TTC549 (cell line): ENCODE measurements around the gene LHFPL3.

Source experiments
- FAIRE-seq: peaks from 2 replicates; lab custom pipeline; 2012; peaks lifted over from hg19 to GRCh38; lab: Jason Lieb, UNC

Gene LHFPL3

DNA sequence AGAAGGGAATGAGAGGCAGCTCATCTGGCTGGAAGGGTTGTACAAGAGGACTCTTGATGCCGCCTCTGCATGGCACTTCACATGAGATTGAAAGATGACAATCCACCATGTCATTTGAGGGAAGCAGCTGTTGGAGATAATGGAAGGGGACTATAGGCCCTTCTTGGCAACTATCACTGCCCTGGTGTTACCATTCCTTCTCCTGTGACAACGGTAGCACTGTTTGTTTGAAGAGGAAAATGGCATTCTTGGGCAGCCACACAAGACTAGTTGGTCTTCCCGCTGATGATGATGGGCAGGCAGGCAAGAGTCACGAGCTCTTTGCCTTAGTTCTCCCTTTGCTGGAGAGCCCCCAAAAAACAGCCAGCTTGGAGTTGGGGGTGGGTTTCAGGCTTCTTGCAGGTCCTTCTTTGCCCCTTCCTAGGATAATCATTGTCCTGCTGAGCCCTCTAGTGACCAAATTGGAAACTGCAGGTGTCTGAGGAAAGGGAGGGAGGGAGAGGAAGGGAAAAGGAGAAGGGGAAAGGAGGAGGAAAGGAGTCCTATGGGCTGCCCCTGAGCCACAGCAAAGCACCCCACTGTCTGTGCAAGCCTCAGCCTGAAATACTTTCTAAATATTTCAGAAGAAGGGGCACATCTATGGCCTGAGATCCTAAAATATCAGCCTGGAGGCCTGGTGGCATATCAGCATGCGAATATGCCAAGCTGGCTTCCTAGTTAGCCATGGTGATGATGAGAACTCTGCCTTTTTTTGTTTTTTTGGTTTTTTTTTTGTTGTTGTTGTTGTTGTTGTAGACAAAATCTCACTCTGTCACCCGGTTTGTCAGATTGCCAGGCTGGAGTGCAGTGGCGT lies 520.0 kb downstream of the LHFPL3 start:
- no peak for FAIRE-seq

DNA sequence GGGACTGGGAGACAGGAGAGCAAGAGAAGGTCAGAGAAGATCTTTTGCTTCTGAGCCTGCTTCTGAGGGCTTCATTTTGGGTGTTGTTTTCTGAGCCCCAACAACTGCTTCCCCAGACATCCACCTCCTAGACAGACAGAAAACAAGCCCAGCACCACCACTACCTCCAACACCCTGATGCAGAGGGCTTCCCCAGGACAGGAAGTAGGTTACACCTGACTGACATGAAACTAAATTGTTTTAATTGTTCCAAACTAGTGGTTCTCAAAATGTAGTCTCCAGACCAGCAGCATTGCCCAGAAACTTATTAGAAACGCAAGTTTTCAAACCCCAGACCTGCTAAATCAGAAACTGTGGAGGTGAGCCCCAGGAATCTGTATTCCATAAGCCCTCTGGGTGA lies 522.0 kb downstream of the LHFPL3 start:
- FAIRE-seq, result no peak

DNA sequence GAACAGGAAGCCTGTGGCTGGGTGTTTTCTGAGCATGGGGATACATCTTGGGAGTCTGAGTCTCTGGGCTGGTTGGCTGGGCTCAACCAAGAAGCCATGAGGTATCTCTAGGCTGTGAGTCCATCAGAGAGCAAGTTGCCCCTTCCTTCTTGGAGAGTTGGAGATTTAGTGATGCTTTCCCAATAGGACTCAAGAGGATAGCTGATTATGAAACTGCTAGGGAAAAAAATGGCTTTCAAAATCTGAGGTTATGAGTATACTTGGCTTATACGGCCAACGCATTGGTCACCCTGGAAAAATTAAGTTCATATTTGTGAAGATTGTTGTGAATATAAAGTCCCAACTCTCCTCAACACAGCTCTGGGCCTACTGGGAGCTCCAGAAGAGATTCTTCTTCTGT lies 522.9 kb downstream of the LHFPL3 start:
- FAIRE-seq, result no peak

DNA sequence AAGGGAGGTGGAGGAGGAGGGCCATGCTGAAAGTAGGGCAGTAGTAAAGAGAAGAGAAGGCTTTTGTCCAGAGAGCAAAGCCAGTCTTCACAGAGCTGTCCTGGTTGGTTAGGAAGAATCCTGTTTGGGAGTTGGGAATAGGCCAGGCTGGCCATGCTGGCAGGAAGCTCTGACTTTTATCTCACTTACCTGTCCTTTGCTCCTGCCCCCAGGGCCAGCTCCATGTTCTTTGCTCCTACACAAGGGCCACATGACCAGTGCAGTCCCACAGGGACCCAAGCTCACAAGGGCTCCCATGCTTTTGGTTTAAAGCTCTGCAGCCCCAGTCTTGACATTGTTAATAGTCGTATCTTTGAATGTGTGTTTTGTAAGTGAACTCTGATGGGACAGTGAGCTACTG lies 524.0 kb downstream of the LHFPL3 start:
- FAIRE-seq, result no peak

DNA sequence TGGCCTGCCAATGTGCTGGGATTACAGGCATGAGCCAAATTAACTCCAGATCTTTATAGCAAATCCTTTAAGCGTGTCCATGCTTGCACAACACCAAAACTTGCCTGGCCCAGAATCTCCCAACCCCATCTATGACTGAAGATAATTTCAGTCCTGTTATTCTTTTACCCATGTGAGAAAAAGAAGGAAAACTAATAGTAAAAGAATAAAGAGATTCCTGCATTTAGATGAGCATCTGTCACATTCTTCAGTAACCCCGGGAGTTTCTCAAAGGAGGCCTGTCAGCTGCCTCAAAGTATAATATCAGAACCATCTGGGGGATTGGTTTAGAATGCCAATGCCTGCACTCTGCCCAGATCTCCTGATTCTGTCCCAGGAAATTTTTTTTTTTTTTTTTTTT lies 527.5 kb downstream of the LHFPL3 start:
- FAIRE-seq, result no peak

DNA sequence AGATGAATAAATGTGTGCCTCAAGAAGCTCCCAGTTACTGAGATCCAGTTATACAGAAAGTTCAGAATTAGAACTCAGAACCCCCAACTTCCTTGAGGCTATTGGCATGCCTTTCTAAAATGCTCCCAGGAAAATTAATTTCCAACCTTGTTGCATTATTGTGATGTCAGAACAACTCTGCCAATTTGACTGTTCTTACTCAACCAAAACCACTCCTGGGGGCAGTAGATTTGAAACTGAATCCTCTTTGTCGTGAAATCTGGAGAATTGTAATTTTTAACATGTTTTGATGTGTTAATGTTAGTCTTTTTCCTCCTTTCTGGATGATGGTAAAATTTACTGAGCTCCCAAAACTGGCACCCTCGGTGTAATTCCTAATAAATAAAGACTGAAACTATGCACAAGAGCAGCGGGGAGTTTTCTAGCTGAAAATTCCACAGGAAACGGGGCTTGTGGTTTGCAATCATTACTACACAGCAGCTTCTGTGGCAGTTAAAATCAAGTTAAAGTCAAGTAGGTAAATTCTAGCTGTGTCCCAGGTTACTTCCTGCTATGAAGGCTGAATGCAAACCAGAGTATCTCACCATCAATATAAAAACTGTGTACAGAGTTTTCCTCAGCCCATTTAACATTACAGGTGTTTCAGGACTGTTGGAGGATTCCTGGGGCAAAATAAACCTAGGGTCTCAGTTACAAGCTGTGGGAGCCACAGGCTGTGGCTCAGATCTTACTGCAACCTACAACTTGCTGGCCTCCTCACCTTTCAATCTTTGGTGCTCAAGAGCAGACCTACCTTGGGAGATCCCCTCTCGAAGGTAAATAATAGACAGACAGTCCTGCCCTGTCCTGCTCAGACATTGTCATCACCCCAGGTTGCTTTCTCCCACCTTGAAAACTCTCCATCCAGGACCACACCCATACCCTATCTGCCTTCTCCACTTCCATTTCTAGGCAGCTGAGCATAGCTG lies 529.3 kb downstream of the LHFPL3 start:
- no peak for FAIRE-seq

DNA sequence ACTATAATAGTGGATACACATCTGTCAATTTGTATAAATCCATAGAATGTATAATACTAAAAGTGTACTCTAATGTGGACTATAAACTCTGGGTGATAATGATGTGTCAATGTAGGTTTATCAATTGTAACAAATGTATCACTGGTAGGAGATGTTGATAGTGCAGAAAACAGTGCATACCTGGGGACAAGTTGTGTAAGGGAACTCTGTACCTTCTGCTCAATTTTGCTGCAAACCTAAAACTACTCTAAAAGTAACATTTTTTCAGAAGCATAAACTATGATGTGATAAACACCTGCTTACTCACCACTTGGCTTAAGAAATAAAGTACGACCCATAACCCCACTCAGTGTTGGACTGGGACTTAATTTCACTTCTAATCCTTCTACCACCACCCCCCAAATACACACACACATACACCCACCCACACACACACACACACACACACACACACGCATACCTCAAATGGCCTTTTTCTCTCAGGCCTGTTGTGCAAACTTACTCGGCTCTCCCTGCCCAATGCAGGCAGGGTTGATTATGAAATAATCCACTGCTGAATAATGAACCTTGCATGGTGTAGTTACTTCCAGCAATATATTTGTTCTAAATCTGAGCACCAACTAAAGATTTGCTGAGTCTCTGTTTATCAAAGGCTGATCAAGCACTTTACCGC lies 531.5 kb downstream of the LHFPL3 start:
- FAIRE-seq, result no peak

DNA sequence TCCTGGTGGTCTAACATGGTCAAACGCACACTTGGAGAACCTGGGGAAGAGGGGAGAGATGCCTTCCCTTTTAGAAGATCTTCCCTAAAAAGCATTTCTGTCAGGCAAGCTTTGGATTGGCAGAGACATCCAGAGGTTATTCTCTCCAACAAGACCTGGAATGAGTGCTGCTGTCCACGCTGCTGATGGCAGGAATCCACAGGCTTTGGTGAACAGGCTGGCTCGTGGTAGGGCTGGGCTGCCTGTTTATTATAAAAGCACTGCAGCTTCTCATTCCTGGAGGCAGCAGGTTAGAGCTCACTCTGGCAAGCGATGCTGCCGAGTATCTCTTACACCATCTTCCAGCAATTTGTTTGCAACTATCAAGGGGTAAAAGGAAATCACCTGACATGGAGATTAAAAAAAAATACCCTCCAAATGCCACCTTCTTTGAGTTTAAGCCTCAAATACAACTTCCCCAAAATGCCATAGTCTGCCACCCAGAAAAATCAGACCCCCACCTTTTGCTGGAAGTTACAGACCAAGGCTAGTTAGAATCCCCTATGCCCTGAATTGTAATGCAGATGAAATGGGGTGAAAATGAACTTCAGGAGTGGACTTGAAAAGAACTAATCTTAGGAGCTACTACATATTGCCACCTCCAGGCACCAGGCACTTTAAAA lies 533.5 kb downstream of the LHFPL3 start:
- no peak for FAIRE-seq

DNA sequence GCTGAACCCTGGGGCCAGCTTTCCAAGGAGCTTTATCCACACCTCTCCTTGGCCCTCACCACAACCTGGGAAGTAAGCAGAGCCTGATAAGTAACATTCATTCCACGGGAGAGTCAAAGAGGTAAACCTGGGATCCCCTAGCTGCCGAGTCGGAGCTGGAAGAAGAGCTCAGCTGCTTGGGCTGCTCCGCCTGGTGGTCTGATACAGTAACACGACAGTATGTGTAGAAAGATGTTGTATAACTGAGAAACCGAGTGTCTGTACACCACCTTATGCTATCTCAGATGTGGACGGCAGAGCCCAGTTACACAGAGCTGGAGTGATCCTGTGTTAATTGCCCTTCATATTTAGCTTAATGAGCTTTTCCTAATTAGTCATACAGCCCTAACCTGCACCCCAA lies 534.3 kb downstream of the LHFPL3 start:
- FAIRE-seq, result no peak

DNA sequence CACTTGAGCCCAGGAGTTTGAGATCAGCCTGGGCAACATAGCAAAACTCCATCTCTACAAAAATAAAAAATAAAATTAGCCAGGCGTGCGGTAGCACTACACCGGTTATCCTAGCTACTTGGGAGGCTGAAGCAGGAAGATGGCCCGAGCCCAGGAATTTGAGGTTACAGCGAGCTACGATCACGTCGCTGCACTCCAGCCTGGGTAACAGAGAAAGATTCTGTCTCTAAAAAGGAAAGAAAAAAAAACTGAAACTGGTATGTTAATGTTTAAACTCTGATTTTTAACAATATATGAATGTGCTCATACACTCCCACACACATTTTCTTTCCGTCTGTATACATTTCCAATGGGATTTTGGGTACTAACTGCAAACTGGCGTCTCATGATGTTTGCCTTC lies 545.0 kb downstream of the LHFPL3 start:
- FAIRE-seq, result no peak

DNA sequence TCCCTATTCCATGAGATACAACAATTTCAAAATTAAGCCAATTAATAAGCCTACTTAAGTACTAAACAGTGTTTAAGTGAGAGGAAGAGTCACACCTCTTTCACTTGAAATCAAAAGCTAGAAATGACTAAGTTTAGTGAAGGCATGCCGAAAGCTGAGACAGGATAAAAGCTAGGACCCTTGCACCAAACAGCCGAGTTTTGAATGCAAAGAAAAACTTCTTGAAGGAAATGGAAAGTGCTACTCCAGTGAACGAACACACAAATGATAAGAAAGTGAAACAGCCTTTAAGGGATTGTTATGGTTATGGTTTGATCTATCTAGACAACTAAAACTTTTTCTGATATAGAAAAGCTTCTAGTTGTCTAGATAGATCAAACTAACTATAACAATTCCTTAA lies 550.2 kb downstream of the LHFPL3 start:
- FAIRE-seq, result no peak

DNA sequence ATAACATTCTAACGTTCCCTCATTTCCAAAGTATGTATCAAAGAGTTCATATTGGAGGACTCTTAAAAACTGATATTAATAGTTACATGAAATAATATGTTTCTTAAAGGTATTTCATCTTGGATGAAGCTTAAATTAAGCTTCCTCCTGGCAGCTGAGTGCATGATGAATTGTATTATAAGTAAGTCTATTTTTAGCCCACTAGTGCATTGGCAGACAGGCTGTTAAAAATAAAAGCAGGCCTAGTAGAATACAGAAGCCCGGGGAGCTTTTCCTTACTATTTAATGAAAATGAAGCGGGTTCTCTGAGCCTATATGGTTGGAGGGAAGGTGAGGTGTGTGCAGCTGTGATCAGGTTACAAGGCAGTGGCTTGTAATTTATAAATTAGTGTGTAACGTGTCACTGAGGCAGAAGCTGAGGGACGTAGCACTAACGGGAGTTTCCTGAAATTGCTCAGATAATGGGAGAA lies 554.9 kb downstream of the LHFPL3 start:
- no peak for FAIRE-seq

DNA sequence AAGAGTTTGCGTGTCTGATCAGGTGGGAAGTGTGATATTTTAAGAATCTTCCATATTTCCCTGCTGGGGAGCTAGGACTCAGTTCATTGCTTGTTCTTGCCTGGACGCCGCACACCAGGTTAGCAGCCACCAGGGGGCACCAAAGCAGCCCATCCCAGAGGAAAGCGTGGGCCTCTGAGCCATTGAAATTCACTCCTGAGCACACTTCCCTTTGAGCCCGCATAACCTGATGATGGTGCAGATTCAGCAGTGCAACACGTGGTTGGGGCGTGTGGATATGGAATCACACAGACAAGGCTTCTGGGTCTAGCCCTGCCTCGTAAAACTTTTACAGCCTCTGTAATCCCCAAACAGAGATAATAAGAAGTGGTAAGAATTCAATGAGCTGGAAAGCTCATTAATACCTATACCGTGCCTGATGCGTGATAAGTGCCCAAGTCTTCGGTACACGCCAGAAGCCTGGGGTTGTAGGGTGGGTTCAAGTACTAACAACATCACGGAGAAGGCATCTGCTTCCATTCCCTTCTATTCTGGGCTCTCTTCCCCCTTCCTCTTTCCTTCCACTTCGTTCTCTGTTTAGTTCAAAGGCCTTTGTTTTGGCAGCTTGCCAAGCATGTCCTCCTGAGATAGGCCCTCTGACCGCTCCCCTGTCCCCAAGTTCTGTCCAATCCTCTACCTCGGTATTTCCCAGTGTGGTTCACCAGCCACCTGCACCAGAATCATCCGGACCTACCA lies 555.5 kb downstream of the LHFPL3 start:
- no peak for FAIRE-seq

DNA sequence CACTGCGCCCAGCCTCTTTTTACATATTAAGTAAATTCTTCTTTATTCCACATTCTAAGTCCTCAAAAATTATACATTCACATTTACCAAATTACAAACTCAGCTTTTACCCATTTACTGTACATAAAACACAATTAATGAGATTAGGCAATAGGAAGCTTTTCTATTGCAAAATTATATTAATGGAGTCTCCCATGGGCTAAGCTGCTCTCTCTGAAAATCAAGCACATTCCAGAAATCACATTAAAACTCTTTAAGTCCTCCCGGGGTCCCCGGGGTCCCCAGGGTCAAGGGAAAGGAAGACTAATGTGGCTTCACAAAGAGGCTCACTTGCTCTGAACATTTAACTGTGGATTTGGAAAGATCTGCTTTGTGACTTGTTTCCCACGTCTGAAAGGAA lies 558.2 kb downstream of the LHFPL3 start:
- no peak for FAIRE-seq

DNA sequence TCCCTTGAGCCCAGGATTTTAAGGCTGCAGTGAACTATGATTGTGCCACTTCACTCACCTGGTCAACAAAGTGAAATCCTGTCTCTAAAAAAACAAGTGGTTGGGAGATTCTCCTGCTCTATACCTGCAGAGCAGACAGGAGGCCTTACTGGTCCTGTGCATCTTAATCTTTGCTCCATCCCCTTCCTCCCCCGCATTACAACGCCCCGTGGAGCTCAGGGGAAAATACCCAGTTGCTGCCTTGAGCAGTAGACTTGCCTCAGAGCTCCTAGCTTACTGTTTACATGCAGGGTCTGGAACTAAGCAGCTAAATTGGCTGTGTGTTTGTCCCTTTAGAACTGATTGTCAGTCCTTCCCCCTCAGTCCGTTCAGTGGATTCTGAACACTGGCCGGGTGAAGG lies 561.8 kb downstream of the LHFPL3 start:
- FAIRE-seq, result no peak

DNA sequence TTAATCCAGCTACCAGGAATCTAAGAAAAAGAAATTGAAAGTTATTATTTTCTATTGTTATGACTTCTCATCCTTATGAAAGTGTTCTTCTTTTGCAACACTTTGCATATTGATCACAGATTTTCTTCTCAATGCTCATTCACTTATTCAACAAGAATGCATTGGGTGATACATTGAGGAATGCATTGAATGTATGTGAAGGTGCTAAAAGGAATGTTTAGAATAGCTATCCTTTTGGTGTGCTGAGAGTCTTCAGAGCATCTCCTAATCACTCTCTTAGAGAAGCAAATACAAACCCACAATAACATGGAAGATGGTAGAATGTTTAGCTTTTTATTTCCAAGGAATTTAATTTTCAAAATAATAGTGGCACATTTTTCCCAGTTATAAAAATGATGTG lies 563.5 kb downstream of the LHFPL3 start:
- no peak for FAIRE-seq

DNA sequence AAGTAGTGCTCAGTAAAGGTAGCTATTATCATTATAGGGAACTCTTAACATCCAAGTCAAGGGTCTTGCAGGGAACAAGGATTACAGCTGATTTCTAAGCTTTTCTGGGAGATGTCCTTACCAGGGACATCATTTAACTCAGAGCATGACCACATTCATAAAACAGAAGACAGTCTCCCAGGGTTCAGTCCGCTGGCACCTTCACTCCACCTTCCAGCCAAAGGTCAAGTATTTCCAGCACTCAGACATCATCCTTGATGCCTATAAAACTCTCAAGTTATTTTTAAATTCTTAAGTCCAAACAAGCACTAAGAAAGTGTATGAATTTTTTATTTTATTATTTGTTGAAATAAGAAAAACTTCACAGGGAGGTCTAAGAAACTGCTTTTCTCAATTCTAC lies 565.9 kb downstream of the LHFPL3 start:
- no peak for FAIRE-seq

DNA sequence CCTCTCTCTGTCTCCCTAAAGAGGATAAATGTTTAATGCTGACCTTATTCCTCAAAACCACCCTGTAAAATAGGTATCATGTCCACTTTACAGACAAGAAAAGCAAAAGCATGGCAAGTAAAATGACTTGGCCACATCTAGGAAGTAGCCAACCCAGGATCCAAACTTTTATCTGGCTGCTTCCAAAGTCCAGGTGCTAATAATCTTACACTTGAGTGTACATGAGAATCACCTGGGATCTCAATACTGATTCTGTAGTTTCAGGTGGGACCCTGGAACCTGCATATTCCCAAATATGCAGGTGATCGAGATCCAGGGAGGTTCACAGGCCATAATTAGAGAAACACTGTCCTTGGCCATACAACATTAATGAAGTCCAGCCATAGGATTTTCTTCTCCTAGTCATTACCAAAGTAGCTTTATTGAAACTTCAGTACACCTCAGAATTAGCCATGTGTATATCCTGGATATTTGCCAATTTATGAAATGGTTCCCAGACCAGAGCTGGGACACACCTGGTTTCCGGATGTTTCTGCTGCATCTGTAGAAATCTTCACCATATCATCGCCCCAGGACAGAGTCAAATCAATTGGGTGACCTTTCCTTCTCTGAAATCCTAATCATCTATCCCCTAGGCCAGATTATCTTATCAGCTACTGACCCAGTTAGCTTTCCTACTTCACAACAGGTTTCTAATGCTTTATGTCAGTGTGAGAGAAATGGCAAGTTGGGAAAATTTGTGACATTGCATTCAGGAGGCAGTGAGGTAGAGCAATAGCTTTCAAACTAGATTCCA lies 566.5 kb downstream of the LHFPL3 start:
- FAIRE-seq, result no peak

DNA sequence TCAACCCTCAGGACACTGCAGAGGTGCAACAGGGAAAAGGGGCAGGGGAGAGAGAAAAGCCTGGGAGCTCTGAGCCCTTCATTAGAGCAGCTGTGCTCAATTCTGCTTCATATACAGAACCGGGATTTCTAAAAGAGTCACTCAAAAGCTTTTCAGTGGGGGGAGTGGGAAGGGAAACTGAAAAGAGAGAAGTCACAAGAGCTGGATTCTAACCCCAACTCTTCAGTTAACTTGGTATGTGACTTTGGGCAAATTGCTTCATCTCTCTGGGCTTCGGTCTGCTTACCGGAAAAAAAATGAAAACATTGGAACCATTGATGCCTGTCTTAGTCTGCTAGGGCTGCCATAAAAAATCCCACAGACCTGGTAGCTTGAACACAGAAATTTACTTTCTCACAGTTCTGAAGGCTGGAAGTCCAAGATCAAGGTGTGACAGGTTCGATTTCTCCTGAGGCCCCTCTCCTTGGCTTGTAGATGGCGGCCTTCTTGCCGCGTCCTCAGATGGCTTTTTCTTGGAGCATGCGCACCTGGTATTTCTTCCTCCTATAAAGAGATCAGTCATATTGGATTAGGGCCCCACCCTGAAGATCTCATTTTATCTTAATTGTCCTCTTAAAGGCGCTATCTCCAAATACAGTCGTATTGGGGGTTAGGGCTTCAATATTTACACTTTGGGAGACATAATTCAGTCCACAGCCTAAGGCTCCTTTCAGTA lies 567.3 kb downstream of the LHFPL3 start:
- FAIRE-seq, result no peak

DNA sequence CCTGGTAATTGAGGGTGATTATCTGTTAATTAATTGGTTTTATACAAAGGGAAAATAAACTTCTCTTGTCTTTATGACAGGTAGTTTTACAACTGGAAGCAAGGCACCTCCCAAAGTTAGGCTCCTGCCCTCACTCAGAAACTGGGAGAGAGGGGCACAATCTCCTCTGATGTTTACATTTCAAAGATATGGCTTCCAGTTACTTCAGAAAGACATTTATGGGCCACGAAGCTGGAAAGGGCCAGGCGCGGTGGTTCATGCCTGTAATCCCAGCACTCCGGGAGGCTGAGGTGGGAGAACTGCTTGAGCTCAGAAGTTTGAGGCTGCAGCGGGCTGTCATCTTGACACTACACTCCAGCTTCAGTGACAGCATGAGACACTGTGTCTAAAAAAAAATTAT lies 570.0 kb downstream of the LHFPL3 start:
- no peak for FAIRE-seq
